Activated CD8-positive, alpha-beta memory T cell treated with anti-CD3 and anti-CD28 coated beads for 48 hours (primary cell): Measurements from ENCODE around the gene TGIF1.

Experiments used
- DNase-seq, 3 experiments: peaks; one replicate each; pipeline ENCODE4 v3.0.0-alpha.2; 2020; ENCODE audit warnings: low read depth in 2 of 3, low spot score in 2 of 3

Gene TGIF1

DNA sequence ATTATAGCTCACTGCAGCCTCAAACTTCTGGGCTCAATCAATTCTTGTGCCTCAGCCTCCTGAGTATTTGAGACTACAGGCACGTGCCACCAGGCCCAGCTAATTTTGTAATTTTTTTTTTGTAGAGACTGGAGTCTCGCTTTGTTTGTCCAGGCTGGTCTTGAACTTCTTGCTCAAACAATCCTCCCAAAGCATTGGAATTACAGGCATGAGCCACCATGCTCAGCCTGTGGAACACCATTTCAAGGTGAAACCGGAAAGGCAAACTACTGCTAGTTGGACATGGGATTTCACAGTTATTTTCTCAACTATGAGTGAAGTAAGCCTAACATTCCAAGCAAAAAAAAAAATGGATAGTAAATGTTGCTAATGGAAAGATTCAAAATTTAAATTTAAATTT is 20.9 kb upstream of the TGIF1 start:
- no peak for DNase-seq

DNA sequence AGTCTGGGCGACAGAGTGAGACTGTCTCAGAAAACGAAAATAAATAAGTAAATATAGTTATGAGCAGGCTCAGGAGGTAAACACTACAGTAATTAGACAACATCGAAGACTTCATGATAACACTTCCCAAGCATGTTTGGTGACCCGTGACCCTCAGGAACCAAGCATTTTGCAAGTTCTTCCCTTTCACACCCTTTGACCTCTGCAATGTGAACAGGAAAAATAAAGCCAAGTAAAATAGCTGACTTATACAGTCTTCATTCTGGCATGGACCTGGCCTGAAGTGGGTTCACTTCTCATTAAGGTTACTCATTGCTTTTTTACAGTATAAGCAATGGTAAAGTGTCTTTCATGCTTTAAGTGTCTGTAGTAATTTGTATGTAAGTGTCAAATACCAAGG is 15.3 kb upstream of the TGIF1 start:
- DNase-seq, result no peak

DNA sequence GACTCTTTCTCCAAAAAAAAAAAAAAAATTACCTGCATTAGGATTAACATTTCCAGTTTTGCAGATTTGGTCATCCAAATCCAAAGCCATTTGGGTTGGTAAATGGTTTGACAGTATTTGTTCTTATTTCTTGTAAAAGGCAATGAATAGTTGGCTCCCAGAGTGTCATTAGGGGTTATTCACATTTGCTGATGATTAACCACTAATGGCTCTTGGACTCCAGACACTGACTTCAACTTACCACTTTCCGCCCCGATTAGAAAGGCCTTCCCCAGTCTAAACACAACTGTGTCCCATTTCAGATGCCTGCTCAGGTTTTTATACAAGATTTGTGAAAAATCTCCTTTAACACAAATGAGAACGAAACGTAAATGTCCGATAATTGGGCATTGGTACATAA is 9.6 kb upstream of the TGIF1 start:
- DNase-seq, result no peak

DNA sequence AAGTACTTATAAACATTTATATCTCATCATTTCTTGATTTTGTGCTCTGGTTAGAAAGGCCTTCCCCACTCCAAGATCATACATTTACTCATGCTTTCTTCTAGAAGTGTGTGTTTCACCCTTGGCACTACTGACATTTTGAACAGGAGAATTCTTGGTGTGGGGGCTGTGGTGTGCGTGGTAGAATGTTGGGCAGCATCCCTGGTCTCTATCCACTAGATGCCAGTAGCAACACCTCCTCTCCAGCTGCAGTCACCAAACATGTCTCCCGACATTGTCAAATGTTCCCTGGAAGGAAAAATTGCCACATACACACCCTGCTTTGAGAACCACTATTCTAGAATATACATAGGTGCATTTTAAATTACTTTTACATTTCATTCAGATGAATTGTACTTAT is 8.7 kb upstream of the TGIF1 start:
- no peak for DNase-seq

DNA sequence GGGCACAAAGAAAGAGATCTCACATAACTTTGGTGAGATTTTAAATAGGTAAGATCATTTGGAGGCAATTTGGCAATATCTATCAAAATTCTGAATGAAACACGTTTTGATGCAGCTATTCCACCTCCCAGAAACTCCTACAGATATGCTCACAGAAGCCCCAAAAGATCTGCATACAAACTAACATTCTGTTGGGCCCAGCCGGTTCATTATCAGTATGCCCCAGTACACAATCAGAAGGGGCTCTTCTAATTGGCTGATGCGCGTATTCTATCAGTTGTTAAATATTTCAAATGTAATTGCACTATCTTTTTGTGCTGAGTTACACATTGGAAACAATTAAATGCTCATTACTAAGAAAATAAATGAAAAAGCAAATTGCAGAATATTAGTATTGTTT is 7.1 kb upstream of the TGIF1 start:
- DNase-seq, result no peak

DNA sequence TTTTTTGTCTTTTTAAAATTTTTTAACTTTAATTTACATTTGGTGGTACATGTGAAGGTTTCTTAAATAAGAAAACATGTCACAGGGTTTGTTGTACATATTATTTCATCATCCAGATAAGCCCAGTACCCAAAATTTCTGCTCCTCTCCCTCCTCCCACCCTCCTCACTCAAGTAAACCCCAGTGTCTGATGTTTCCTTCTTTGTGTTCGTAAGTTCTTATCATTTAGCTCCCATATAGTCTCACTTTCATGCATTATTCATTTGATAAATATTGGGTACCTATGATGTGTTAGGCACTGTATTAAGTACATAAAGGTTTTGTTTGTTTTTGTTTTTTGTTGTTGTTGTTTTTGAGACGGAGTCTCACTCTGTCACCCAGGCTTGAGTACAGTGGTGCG is 5.7 kb upstream of the TGIF1 start:
- DNase-seq, result no peak

DNA sequence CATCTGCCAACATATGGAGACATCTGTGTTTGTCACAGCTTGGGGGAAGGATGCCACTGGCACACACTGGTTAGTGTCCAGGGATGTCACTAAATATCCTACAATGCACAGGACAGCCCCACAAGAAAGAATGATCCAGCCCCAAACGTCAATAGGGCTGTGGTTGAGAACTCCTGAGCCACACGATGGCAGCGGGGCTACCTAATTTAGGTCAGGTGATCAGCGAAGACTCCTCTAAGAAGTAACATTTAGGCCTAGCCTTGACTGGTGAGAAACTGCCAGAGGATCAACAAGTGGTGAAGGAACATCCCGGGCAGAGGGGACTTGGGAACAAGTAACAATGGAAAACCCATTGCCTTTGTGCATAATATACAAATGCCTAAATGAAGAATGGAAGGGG is 5.0 kb upstream of the TGIF1 start:
- DNase-seq, result no peak

DNA sequence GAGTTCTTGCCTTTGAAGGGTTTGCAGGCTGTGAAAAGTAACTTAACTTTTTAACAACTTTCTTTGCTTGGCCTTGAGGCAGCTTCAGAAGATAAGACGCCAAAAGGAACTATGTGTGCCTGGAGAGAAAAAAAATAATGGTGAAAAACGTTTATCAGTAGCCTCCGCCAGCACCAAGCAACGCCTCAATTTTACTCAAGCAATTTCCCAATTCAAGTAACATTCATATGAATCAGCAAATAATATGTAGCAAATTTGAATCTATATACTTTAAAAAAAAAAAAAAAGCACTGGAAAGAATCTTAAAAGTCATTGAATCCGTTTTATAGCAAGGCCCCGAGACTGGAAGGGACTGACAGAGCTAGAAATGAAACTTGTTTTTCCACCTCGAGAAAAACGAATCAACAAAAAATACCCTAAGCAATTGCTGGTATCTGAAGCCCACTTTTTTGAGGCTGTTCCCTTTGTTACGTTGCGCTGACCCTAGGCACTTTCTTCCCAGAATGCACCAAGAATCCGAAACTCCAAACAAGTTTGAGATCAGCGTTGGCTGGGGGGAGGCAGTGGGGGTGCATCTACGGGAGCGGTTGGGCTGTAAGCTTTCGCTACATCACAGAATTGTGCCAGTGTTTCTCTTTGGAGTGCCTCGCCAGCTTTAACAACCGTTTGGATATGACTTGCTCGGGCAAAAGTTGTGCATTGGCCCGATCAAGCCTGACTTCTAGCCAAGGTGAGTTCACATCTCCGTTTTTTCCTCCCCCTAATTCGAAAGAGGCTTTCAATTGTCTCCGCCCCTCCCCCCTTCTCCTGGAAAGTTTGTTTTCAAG is 2.7 kb upstream of the TGIF1 start:
- peak in 1 of 3 experiments; percentile 10 for DNase-seq

DNA sequence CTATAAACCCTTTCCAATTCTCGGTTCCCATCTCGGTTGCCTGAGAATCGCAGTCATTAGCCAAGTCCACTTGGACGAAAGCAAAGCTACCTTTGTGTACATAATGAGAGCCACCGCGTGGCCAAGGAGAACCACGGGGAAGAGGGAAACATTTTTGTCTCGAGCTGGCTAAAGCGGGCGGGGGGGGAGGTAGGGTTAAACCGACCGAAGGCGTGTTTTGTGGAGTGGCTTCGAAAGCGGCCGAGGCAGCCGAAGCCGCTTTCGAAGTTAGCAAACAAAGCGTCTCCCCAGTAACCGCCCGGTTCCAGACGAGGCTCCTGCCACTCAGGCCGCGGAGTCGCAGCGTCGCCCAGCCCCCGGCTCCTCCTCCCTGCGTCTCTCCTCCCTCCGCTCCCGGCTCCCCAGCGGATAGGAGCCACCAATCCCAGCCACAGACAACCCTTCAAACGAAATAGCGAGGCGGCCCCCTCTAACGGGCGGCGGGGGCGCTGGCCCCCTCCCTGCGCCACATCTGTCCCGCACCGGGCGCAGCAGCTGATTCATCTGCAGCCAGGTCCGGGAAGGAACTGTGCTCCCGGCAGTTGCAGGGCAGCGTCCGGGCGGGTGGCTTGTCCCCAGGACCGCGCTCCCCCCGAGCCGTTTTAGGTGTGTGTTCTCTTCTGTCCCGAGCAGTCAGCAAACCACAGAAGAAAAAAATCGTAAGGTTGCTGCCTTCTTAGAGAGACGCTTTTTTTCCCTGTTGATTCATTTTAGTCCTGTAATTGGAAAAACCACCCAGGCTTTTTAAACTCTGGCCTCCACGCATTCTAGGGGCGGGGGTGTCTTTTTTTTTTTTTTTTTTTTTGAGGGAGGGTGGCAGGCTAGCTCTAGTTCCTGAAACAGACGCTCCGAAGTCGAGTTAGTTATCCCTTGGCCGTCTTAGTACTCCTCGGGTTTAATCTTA is 1.8 kb upstream of the TGIF1 start:
- DNase-seq, result peak; percentile 65 to 83 (median 67)

DNA sequence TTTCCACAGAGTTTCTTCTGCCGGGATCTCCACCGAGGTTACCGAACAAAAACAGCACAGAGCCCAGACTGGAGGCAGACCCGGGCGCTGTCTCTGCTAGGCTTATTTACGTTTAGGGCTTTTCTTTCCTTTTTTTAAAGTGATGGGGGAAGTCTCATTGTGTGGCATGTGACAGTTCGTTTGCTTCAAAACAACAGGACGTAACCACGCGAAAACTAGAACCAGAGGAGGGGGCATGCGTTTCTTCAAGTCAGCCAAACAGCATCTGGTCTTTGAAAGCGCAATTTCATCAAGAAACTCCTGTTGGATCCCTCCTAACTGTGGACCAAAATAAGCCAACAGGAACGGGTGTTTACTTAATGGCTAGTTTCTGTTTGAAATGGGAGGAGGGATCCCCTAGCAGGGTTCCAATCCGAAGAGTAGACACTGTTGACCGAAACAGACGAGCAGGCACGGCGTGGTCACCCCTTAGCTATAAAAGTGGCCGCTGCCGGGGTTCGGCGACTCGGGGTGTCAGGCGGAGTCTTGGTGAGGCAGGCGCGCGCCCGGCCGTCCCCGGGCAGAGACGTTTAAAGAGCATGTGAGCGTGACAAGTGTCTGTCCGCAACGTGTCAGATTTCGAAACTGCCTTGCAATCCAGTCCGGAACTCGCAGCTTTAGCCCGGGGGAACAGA is 997 bp upstream of the TGIF1 start:
- DNase-seq, result peak; percentile 16 to 73 (median 55)

DNA sequence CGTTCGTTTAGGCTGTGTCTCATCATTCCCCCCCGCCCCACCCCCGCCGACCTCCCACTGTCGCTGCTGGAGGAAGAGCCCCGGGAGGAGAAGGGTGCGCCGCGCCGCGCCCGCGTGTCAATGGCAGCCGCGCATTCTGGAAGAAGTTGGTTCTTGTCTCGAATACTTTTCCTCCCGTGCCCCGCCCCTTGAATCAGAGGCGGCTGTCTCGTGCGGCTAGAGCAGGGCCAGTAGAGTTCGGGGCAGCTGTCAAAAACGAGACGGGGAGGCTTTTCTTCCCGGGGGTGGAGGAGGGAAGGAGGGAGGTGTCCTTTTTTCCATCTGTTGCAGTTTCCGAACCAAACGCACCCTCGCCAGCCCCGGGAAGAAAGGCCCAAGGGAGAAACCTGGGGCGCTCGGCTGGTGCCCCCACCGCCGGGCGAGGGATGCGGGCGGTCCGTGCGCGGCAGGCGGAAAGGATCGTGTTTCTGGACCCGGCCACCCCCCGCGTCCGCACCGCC is 410 bp upstream of the TGIF1 start:
- DNase-seq, result peak in 1 of 3 experiments; percentile 65

DNA sequence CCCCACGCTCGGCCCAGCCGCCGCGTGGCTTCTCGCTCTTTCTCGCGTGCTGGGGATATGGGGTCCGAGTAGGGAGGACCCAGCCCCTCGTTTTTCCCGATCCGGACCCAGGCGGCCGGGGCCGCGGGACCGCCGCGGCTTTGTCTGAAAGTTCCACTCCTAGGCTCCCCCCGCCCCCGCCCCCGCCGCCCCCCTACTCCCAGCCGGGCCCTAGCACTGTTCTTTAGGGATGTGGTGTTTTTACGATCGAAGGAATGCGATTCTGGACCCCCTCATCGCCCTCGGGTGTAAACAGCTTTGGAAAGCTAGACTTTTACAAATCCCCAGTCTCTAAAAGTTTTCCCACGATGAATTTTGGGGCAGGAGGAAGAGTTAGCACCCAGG is 819 bp downstream of the TGIF1 start:
- no peak for DNase-seq

DNA sequence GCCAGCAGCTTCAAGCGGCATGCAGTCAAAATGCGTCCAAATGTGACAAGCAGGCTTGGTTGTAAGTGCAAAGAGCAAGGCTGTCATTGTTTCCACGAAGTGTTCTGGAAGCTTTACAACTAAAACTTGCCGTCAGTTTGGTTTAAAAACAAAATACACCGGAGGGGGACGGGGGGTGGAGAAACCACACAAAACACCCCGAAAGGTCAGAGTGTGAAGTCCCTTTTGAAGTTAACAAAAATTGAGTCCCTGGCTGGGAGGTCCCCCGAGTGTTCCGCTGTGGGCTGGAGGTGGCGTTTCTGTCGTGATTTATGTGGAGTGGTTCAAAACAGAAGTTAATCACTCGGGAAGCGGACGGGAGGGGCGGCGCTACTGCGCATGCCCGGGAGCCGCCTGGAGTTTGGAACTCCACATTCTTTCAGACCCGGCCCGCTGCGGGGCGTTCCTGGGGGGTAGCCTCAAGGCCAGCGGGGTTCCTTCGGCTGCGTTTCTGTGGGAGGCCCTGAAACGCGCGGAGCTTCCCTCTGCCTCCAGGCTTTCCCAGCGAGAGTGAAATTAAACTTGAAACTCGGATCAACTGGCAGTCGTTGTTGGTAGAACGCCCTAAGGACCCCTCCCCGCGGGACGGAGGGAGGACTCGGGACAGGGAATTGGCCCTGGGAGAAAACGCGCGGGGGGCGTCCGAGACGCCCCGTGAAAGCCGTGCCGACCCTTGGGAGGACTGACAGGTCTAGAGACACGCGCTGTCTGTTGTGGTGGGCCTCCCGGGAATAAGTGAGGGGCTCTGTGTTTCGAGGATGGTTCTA is 1.4 kb downstream of the TGIF1 start:
- DNase-seq, result peak; percentile 74 to 81 (median 77)

DNA sequence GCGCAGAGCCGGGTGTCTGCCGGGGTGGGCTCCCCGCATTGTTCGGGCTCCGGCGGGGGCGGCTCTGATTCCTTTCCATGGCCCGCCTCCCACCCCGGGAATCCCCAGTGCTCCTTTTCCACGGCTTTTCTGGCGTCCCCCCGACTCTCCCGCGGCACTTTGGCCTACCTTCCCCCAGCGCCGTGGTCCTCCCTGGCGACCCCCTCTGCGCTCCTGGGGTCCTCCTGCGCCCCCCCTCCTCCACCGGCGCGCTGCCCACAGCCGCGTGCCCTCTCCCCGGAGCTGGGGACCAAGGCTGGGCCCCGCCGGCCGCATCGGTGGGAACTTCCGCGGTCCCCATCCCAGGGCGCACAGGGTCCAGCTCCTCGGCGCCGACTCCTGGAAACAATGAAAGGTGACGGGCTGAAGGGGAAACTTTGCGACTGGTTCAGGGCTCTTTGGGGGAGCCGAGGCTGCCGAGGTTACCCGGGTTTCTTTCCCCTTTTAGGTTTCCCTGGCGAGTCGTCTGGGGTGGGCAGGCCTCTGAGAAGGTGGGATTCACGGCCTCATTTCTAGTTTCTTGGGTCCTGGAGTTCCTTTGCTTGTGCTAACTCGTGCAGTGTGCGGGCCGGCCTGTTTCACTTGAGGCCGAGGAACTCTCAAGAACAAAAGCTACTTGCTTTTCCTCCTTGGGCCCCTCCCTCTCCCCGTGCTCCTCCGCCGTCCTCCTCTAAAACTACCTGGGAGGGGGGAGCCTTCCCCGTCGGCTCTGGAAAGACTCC is 2.2 kb downstream of the TGIF1 start:
- peak in 2 of 3 experiments; percentile 19 to 25 for DNase-seq

DNA sequence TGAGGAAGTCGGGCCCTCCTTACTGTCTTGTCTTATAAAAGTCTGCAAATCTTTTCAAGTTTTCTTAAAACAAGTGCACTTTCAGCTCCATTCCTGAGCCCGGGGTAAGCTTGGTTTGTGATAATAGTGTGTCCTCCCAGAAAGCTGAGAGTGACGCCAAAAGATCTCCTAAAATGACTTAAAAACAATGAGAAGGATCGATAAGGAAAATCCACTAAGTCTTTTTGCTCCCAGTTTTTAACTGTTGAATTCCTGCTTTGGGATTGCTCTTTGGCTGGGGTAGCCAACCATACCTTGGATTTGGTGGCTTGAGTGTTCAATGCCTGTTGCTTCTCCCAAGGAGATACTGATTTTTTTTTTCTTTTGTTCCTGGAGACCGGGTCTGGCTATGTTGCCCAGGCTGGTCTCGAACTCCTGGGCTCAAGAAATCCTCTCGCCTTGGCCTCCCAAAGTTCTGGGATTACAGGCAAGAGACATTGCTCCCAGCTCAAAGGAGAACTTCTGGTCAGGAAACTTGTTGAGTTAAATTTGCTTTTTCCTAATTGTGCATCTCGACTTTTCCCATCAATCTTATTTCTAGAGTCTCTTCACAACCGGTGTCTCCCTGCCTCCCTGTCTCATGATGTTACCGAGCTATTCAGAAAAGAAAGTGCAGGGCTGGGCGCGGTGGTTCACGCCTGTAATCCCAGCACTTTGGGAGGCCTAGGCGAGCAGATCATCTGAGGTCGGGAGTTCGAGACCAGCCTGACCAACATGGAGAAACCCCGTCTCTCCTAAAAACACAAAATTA is 3.0 kb downstream of the TGIF1 start:
- DNase-seq, result no peak

DNA sequence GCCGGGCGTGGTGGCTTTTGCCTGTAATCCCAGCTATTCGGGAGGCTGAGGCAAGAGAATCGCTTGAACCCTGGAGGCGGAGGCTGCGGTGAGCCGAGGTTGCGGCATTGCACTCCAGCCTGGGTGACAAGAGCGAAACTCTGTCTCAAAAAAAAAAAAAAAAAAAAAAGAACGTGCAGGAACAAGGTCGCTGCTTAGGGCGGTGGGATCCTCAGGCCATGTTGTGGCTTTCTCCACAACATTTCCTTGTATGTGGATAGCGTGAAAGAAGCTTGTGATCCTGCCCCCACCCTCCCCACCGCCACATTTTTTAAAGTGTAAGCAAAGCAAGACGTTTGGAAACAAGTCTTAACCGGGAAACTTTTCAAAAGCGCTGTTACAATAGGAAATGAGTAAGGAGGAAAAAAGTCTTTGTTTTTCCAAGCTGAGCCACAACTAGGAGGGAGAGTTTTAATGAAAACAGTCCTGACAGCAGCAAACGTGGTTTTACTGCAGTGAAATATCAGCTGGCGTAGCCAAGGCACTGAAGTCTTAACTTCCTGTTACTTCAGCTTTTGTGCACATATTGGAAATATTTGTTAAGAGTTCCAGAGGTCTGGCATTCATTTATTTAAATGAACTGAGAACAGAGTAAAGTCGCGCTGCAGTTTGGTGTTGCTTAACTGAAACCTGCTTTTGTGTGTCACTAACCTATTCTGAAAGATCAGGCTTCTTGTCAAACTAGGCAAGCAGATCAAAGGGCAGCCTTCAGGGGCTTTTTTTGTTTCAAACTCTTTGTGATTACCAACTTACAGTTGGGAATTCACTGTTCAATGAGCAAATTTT is 3.8 kb downstream of the TGIF1 start:
- no peak for DNase-seq

DNA sequence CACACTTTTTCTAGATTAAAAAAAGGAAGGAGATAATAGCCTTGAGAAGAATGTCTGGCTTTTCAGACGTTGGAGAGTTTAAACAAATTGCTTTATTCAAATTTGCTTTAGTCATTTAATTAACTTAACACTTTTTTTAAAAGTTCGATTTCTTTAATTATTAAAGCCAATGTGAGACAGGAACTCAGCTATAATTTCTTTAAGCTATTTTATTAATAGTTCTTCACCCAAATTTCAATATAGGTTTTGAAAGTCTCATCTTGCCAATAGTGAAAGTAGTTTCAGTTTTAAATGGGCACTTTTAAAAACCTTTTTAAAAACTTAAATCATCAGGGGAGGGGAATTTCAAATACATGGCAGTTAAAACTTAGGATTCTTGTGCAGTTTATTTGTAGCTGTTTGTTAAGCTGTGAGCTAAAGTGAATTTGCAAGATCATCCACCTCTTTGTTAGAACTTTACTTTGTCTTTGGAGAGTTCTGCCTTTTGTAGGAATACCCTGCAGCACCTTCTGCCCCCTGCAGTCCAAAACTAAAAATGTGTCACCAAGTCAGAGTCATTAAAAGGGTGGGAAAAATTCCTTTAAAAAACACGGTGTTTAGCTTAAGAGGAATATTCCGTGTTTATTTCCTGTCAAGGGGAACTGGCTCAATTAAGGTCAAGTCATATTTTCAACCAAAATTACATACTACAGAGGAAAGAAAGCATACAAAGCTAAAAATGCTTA is 4.6 kb downstream of the TGIF1 start:
- DNase-seq, result no peak
